Right renal pelvis (tissue), 4 donors: ENCODE measurements around the gene COL25A1. TPM values are rescaled to one million over a fixed set of nuclear protein-coding genes. Genes with fewer than 3 reads are reported as not detected.
"Not testable (repeated sequence)": the region's sequence is repeated elsewhere in the genome, so short reads cannot be mapped to it uniquely, and the experiment has no call there.

ENCODE experiments used
- DNase-seq, 4 donors: peaks; one replicate each; pipeline ENCODE4 v3.0.0-alpha.2; 2013; ENCODE audit warnings: low read depth in 4 of 4, low spot score in 3 of 4, missing footprints in 1 of 4
- polyA plus RNA-seq, 4 donors: library from polyadenylated mRNA; unstranded; fragments of 120-200 nt; gene quantifications; one replicate each; pipeline ENCODE4 v1.2.1, GENCODE V29; 2013; ENCODE audit not compliant: insufficient read length in 4 of 4

COL25A1 gene
- polyA plus RNA-seq, 4 donors: 11.9 to 23.9 (median 17.1) TPM

- no peak for DNase-seq
Measured at GRCh38 chr4:108887034-108887433, 415.4 kb downstream of the COL25A1 start.

- DNase-seq: no peak
Measured at GRCh38 chr4:108885211-108885610, 417.2 kb downstream of the COL25A1 start.

- DNase-seq: no peak
Measured at GRCh38 chr4:108884596-108884995, 417.9 kb downstream of the COL25A1 start.

GRCh38 chr4:108881986-108882385 lies 420.5 kb downstream of the COL25A1 start:
- no peak for DNase-seq

- no peak for DNase-seq
Measured at GRCh38 chr4:108881190-108881589, 421.3 kb downstream of the COL25A1 start.

- no peak for DNase-seq
Measured at GRCh38 chr4:108878806-108879205, 423.7 kb downstream of the COL25A1 start.

- no peak for DNase-seq
Measured at GRCh38 chr4:108877821-108878220, 424.6 kb downstream of the COL25A1 start.

- no peak for DNase-seq
Measured at GRCh38 chr4:108874806-108875205, 427.7 kb downstream of the COL25A1 start.

- DNase-seq: not testable (repeated sequence)
Measured at GRCh38 chr4:108869970-108870369, 432.5 kb downstream of the COL25A1 start.

GRCh38 chr4:108868606-108869227 lies 433.7 kb downstream of the COL25A1 start:
- DNase-seq: no peak

GRCh38 chr4:108867476-108867875 lies 435.0 kb downstream of the COL25A1 start:
- no peak for DNase-seq

GRCh38 chr4:108861334-108861733 lies 441.1 kb downstream of the COL25A1 start:
- peak in 2 of 4 donors; percentile 12 to 18 for DNase-seq

- no peak for DNase-seq
Measured at GRCh38 chr4:108854786-108855185, 447.7 kb downstream of the COL25A1 start.

GRCh38 chr4:108852691-108853090 lies 449.8 kb downstream of the COL25A1 start:
- DNase-seq: no peak

GRCh38 chr4:108851366-108851765 lies 451.1 kb downstream of the COL25A1 start:
- DNase-seq: no peak

- no peak for DNase-seq
Measured at GRCh38 chr4:108850219-108850649, 452.2 kb downstream of the COL25A1 start.

GRCh38 chr4:108849611-108850168 lies 452.8 kb downstream of the COL25A1 start:
- DNase-seq: peak in 2 of 4 donors; percentile 30 to 31

GRCh38 chr4:108846568-108846967 lies 455.9 kb downstream of the COL25A1 start:
- DNase-seq: no peak

GRCh38 chr4:108840426-108840975 lies 462.0 kb downstream of the COL25A1 start:
- DNase-seq: no peak

- no peak for DNase-seq
Measured at GRCh38 chr4:108839333-108839732, 463.1 kb downstream of the COL25A1 start.

- DNase-seq: no peak
Measured at GRCh38 chr4:108838451-108838850, 464.0 kb downstream of the COL25A1 start.

- peak in 2 of 4 donors; percentile 13 to 29 for DNase-seq
Measured at GRCh38 chr4:108834835-108835384, 467.5 kb downstream of the COL25A1 start.
